Measurements from ENCODE around the gene FANCG.

FANCG gene

GRCh38 chr9:35079426-35080341, at the start of gene FANCG:
FANCG (minus strand) TSS chr9:35079942; CDS start chr9:35079524, 418 bp downstream.
- peak; percentile 60 to 78 (median 70) for DNase-seq

GRCh38 chr9:35116898-35117551, 37.3 kb upstream of the FANCG start:
- DNase-seq, result peak; percentile 68 to 90 (median 85)

GRCh38 chr9:35116539-35116897, 36.8 kb upstream of the FANCG start:
- no peak for DNase-seq

GRCh38 chr9:35115680-35116538, 36.2 kb upstream of the FANCG start, which contains the start of gene ATOSB:
ATOSB (minus strand) TSS chr9:35115862; CDS start chr9:35108274, 7,588 bp downstream.
- peak; percentile 75 to 95 (median 84) for DNase-seq

- peak in 4 of 6 experiments; percentile 7 to 29 (median 17) for DNase-seq
Measured at GRCh38 chr9:35114840-35115628, 35.3 kb upstream of the FANCG start.

GRCh38 chr9:35114113-35114839, 34.5 kb upstream of the FANCG start:
- DNase-seq, result peak; percentile 25 to 73 (median 43)

- DNase-seq, result no peak
Measured at GRCh38 chr9:35112257-35113020, 32.7 kb upstream of the FANCG start.

GRCh38 chr9:35111001-35111933, 31.5 kb upstream of the FANCG start:
- peak; percentile 90 to 96 (median 93) for DNase-seq

- no peak for DNase-seq
Measured at GRCh38 chr9:35110327-35110761, 30.6 kb upstream of the FANCG start.

- DNase-seq, result no peak
Measured at GRCh38 chr9:35108946-35109575, 29.3 kb upstream of the FANCG start.

- no peak for DNase-seq
Measured at GRCh38 chr9:35108461-35108860, 28.7 kb upstream of the FANCG start.

GRCh38 chr9:35107297-35108290, 27.9 kb upstream of the FANCG start:
- DNase-seq, result no peak

GRCh38 chr9:35106343-35106730, 26.6 kb upstream of the FANCG start:
- no peak for DNase-seq

- no peak for DNase-seq
Measured at GRCh38 chr9:35105571-35106342, 26.0 kb upstream of the FANCG start.

- no peak for DNase-seq
Measured at GRCh38 chr9:35105126-35105525, 25.4 kb upstream of the FANCG start.

- no peak for DNase-seq
Measured at GRCh38 chr9:35104586-35104985, 24.8 kb upstream of the FANCG start.

Data from stimulated activated naive CD4-positive, alpha-beta T cell (primary cell).